HG03196 (cell line): ENCODE results near the gene PLCXD1.
"Not testable (repeated sequence)": the region's sequence is repeated elsewhere in the genome, so short reads cannot be mapped to it uniquely, and the experiment has no call there.

Experiments
- ATAC-seq: cut with Tn5 transposase; IDR thresholded peaks from one replicate; pipeline ENCODE4 v1.9.1; 2021; ENCODE audit not compliant: unreplicated experiment

Gene PLCXD1

GRCh38 chrX:291411-291901 is 10.3 kb downstream of the PLCXD1 start:
- ATAC-seq, result no peak

- no peak for ATAC-seq
These were observed 12.0 kb downstream of the PLCXD1 start for GRCh38 chrX:292900-293897.

- ATAC-seq, result no peak
These were observed 14.0 kb downstream of the PLCXD1 start for GRCh38 chrX:295136-295535.

GRCh38 chrX:298993-299392 is 17.8 kb downstream of the PLCXD1 start:
- no peak for ATAC-seq

GRCh38 chrX:300334-300733 is 19.2 kb downstream of the PLCXD1 start:
- no peak for ATAC-seq

GRCh38 chrX:302975-303374 is 21.8 kb downstream of the PLCXD1 start:
- ATAC-seq, result no peak

- not testable (repeated sequence) for ATAC-seq
These were observed 24.8 kb downstream of the PLCXD1 start for GRCh38 chrX:305781-306613.

- not testable (repeated sequence) for ATAC-seq
These were observed 25.6 kb downstream of the PLCXD1 start for GRCh38 chrX:306614-307251.

GRCh38 chrX:307261-308111 is 26.3 kb downstream of the PLCXD1 start:
- ATAC-seq, result no peak

GRCh38 chrX:308821-309520 is 27.8 kb downstream of the PLCXD1 start:
- ATAC-seq, result no peak

GRCh38 chrX:310621-311155 is 29.5 kb downstream of the PLCXD1 start:
- no peak for ATAC-seq

GRCh38 chrX:311156-312129 is 30.3 kb downstream of the PLCXD1 start:
- no peak for ATAC-seq

- ATAC-seq, result no peak
These were observed 31.6 kb downstream of the PLCXD1 start for GRCh38 chrX:312621-313331.

- ATAC-seq, result no peak
These were observed 32.4 kb downstream of the PLCXD1 start for GRCh38 chrX:313546-313945.

GRCh38 chrX:314049-314448 is 32.9 kb downstream of the PLCXD1 start:
- ATAC-seq, result no peak

GRCh38 chrX:314781-315595 is 33.8 kb downstream of the PLCXD1 start:
- ATAC-seq, result no peak
